NCI-H82 (cell line): ENCODE data around the gene SEC61A2.
A peak's percentile ranks its signal among the peaks of the same experiment; 100 is the strongest.
"Not testable (repeated sequence)": the region's sequence is repeated elsewhere in the genome, so short reads cannot be mapped to it uniquely, and the experiment has no call there.

Experiments
- DNase-seq: peaks from one replicate; lab custom pipeline; 2025; lab: John Stamatoyannopoulos, UW

SEC61A2 gene

GRCh38 chr10:12129222-12130111 lies at the start of gene SEC61A2:
TSS of gene SEC61A2 (plus strand) at chr10:12129677. CDS start at chr10:12129788, 111 bp downstream.
- DNase-seq: peak; percentile 91

GRCh38 chr10:12081470-12081869 lies 48.0 kb upstream of the SEC61A2 start:
- DNase-seq: no peak

- no peak for DNase-seq
Observed at GRCh38 chr10:12081879-12082557, 47.5 kb upstream of the SEC61A2 start.

- DNase-seq: no peak
Observed at GRCh38 chr10:12088919-12089318, 40.6 kb upstream of the SEC61A2 start.

- no peak for DNase-seq
Observed at GRCh38 chr10:12091421-12091820, 38.1 kb upstream of the SEC61A2 start.

- not testable (repeated sequence) for DNase-seq
Observed at GRCh38 chr10:12097361-12097760, 32.1 kb upstream of the SEC61A2 start.

GRCh38 chr10:12097791-12098190 lies 31.7 kb upstream of the SEC61A2 start:
- DNase-seq: no peak

GRCh38 chr10:12098966-12099365 lies 30.5 kb upstream of the SEC61A2 start:
- no peak for DNase-seq

GRCh38 chr10:12103802-12104201 lies 25.7 kb upstream of the SEC61A2 start:
- DNase-seq: no peak

GRCh38 chr10:12107781-12108180 lies 21.7 kb upstream of the SEC61A2 start:
- DNase-seq: no peak

GRCh38 chr10:12109286-12109685 lies 20.2 kb upstream of the SEC61A2 start:
- DNase-seq: no peak

- DNase-seq: no peak
Observed at GRCh38 chr10:12111528-12111927, 17.9 kb upstream of the SEC61A2 start.

- no peak for DNase-seq
Observed at GRCh38 chr10:12113627-12114026, 15.8 kb upstream of the SEC61A2 start.

- no peak for DNase-seq
Observed at GRCh38 chr10:12121673-12122072, 7.8 kb upstream of the SEC61A2 start.

- peak; percentile 76 for DNase-seq
Observed at GRCh38 chr10:12130237-12130872, 878 bp downstream of the SEC61A2 start.

- no peak for DNase-seq
Observed at GRCh38 chr10:12135631-12136030, 6.2 kb downstream of the SEC61A2 start.

GRCh38 chr10:12140038-12140437 lies 10.6 kb downstream of the SEC61A2 start:
- DNase-seq: no peak

- no peak for DNase-seq
Observed at GRCh38 chr10:12144538-12144937, 15.1 kb downstream of the SEC61A2 start.

- DNase-seq: no peak
Observed at GRCh38 chr10:12150163-12150562, 20.7 kb downstream of the SEC61A2 start.

- no peak for DNase-seq
Observed at GRCh38 chr10:12154516-12154915, 25.0 kb downstream of the SEC61A2 start.

GRCh38 chr10:12156367-12157123 lies 27.1 kb downstream of the SEC61A2 start:
- peak; percentile 22 for DNase-seq

- no peak for DNase-seq
Observed at GRCh38 chr10:12158111-12158510, 28.6 kb downstream of the SEC61A2 start.
